B cell (primary cell): ENCODE data around the gene NPAS2. TPM values are rescaled to one million over a fixed set of nuclear protein-coding genes. Genes with fewer than 3 reads are reported as not detected.
A peak's percentile ranks its signal among the peaks of the same experiment; 100 is the strongest.

Experiments used
- ATAC-seq: fragments of 200-7000 bp; cut with Tn5 transposase; one replicate; pipeline ENCODE4 v1.10.0; 2021; ENCODE audit warnings: low read depth, mild to moderate bottlenecking, moderate number of reproducible peaks, moderate library complexity
- CTCF ChIA-PET: fragments of 350-600 bp; sonication (Branson Sonifier 250); formaldehyde crosslinking; loops from one replicate; lab custom pipeline; 2021; ENCODE audit warnings: antibody characterized with exemption, inconsistent platforms; lab: Charles Lee
- POLR2A ChIA-PET: fragments of 350-600 bp; sonication (Branson Sonifier 250); formaldehyde crosslinking; loops from one replicate; lab custom pipeline; 2021; ENCODE audit warnings: antibody characterized with exemption; lab: Charles Lee
- DNase-seq: peaks from one replicate; pipeline ENCODE4 v3.0.0; 2013
- H2AFZ ChIP-seq: 2 replicates; pipeline ENCODE4 v1.6.1; 2012; ENCODE audit warnings: mild to moderate bottlenecking, low read depth, low read length; ENCODE audit not compliant: insufficient read depth, poor library complexity, severe bottlenecking
- H3K27ac ChIP-seq, 2 donors: 1 replicate in 1 of 2; 2 replicates in 1 of 2; pipeline ENCODE4 v1.5.1; 2012 to 2013; ENCODE audit warnings: low read length in 2 of 2, mild to moderate bottlenecking in 2 of 2, moderate library complexity in 1 of 2
- H3K27me3 ChIP-seq, 4 experiments: fragments of 200-600 bp in 1 of 4; sonication (generic) in 1 of 4; replicated peaks in 1 of 4; 1 replicate in 2 of 4; 2 replicates in 2 of 4; pipeline versions ENCODE4 v1.6.1 to v1.7.0; 2013 to 2016; ENCODE audit warnings: low read length in 3 of 4, mild to moderate bottlenecking in 2 of 4, mixed read lengths in 1 of 4, moderate library complexity in 1 of 4; ENCODE audit not compliant: insufficient read depth in 4 of 4, control insufficient read depth in 3 of 4; ENCODE audit errors: control extremely low read depth in 1 of 4
- H3K36me3 ChIP-seq, 2 experiments: replicated peaks in 1 of 2; 1 replicate in 1 of 2; 2 replicates in 1 of 2; pipeline versions ENCODE4 v1.6.1 to v1.7.1; 2013; ENCODE audit warnings: low read length in 1 of 2; ENCODE audit not compliant: insufficient read depth in 2 of 2, control insufficient read depth in 1 of 2; ENCODE audit errors: control extremely low read depth in 1 of 2, extremely low read depth in 1 of 2
- H3K4me1 ChIP-seq, 2 donors: fragments of 200-600 bp in 1 of 2; sonication (generic) in 1 of 2; 1 replicate in 1 of 2; 2 replicates in 1 of 2; pipeline versions ENCODE4 v1.5.1 to v1.6.1; 2013 to 2017; ENCODE audit warnings: low read length in 2 of 2; ENCODE audit not compliant: control insufficient read depth in 2 of 2, insufficient read depth in 2 of 2
- H3K4me2 ChIP-seq: replicated peaks from 2 replicates; pipeline ENCODE3; 2012; ENCODE audit warnings: mild to moderate bottlenecking, low read depth, low read length; ENCODE audit not compliant: poor library complexity, severe bottlenecking
- H3K4me3 ChIP-seq, 5 experiments: fragments of 200-600 bp in 1 of 5; sonication (generic) in 1 of 5; 1 replicate in 3 of 5; 2 replicates in 2 of 5; pipeline versions ENCODE4 v1.5.1 to v1.7.0; 2011 to 2016; ENCODE audit warnings: low read length in 4 of 5, mild to moderate bottlenecking in 4 of 5, low read depth in 2 of 5, control low read depth in 1 of 5, moderate library complexity in 1 of 5; ENCODE audit not compliant: insufficient read depth in 1 of 5; ENCODE audit errors: control extremely low read depth in 1 of 5, extremely low read depth in 1 of 5
- H3K79me2 ChIP-seq: fragments of 200-600 bp; sonication (generic); one replicate; pipeline ENCODE4 v1.6.0; 2016; ENCODE audit warnings: low read length; ENCODE audit not compliant: control insufficient read depth, insufficient read depth
- H3K9ac ChIP-seq: fragments of 200-600 bp; sonication (generic); 2 replicates; pipeline ENCODE4 v1.6.1; 2017; ENCODE audit warnings: mild to moderate bottlenecking, low read length, moderate library complexity
- H3K9me3 ChIP-seq, 3 donors: one replicate each; pipeline versions ENCODE4 v1.6.1 to v1.7.1; 2013; ENCODE audit warnings: low read length in 2 of 3; ENCODE audit not compliant: control insufficient read depth in 2 of 3, insufficient read depth in 1 of 3; ENCODE audit errors: control extremely low read depth in 1 of 3
- H4K20me1 ChIP-seq: 2 replicates; pipeline ENCODE4 v1.6.0; 2012; ENCODE audit warnings: mild to moderate bottlenecking, low read length; ENCODE audit not compliant: insufficient read depth, control insufficient read depth, poor library complexity, severe bottlenecking
- H3K27ac Mint-ChIP-seq: one replicate; pipeline ENCODE4 v1.8.0; 2021; ENCODE audit warnings: mixed read lengths
- H3K27me3 Mint-ChIP-seq: one replicate; pipeline ENCODE4 v1.8.0; 2021; ENCODE audit warnings: mixed read lengths
- H3K4me1 Mint-ChIP-seq: one replicate; pipeline ENCODE4 v1.8.0; 2021; ENCODE audit warnings: mixed read lengths
- H3K4me3 Mint-ChIP-seq: one replicate; pipeline ENCODE4 v1.8.0; 2021; ENCODE audit warnings: mixed read lengths
- H3K9me3 Mint-ChIP-seq: one replicate; pipeline ENCODE4 v1.8.0; 2022; ENCODE audit warnings: mixed read lengths; ENCODE audit not compliant: insufficient read depth
- EZH2 ChIP-seq: IDR thresholded peaks from 2 replicates; pipeline ENCODE4 v1.6.1; 2012; ENCODE audit warnings: borderline replicate concordance, low read depth, mild to moderate bottlenecking, moderate library complexity, low read length; ENCODE audit not compliant: insufficient read depth, poor library complexity, severe bottlenecking
- WGBS: methylation state at CpG from one replicate; pipeline ENCODE4 v1.1.5; 2013; ENCODE audit warnings: missing lambda C conversion rate; ENCODE audit not compliant: insufficient coverage; 5-methylcytosine and 5-hydroxymethylcytosine counted together
- intact Hi-C: fragments of 100-400 bp; cut with micrococcal nuclease; formaldehyde crosslinking; loops from one replicate; pipeline ENCODE4 v1.10.0; 2022
- polyA plus RNA-seq: library from polyadenylated mRNA; depleted of rRNA; stranded (reverse); fragments of >200 nt; gene quantifications from 2 replicates; pipeline ENCODE4 v1.2.3, GENCODE V29; 2012
- total RNA-seq, 2 donors: library from RNA; stranded (reverse); fragments of 120-200 nt in 1 of 2; gene quantifications; 1 replicate in 1 of 2; 2 replicates in 1 of 2; pipeline versions ENCODE4 v1.2.3 to v1.2.4, GENCODE V29; 2013 to 2022
- TF ChIP-seq, protein P1 (sequence below): fragments of 200-600 bp; IDR thresholded peaks from one replicate; pipeline ENCODE4 v1.8.0; 2022; ENCODE audit warnings: antibody characterized with exemption, mild to moderate bottlenecking

NPAS2 gene
- total and polyA plus RNA-seq, 2 donors (not counting 1 experiment from before 2014, with no cell fraction given): not detected

DNA sequence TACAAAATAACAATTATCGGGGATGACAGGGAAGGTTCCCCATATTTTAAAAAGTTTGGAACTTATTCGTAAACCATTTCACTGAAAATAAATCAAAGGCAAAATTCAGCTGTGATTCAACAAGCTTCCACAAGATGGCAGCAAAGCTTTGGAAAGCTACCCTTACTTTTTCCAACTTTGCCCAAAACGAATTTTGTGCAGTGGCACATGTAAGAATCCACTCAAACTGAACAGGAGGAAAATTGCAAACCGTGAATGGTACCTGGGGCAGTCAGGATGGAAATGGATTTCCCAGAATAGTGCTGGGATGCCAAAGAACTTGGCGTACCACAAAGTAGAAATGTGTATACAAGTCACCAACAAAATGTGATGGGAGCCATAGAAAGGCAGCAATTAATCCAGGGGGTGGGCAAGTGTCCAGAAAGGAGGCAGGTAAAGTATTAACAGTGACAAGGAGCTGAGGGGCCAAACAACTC is 192.8 kb downstream of the NPAS2 start:
- no peaks in the 10 kb centered on the region for H3K27me3 Mint-ChIP-seq
- Histone ChIP-seq H2AFZ (no peak overlapping the region), H3K9me3 (no peaks in the 10 kb centered on the region), H3K4me2 (no peak overlapping the region), H4K20me1 (peaks cover 7% of the 10 kb centered on the region), H3K79me2 (no peaks in the 10 kb centered on the region), H3K4me1 (no peaks in the 10 kb centered on the region), H3K4me3 (no peak overlapping the region), H3K27me3 (no peaks in the 10 kb centered on the region), H3K9ac (no peak overlapping the region), H3K27ac (no peak overlapping the region), H3K36me3 (peaks cover 15 to 27% of the 10 kb centered on the region in 2 experiments)
- peaks cover 3% of the 10 kb centered on the region for H3K4me1 Mint-ChIP-seq
- DNase-seq (peak; percentile 59), ATAC-seq (no peak)
- no peak overlapping the region for H3K4me3 Mint-ChIP-seq
- CTCF ChIA-PET: interaction anchor here (0.6 to 8.9 kb wide), 38 partner anchors 9 to 1439 kb away, joined by 3 to 213 read pairs (median 4); partner anchors contain the start of genes CNOT11, RNF149, RPL31 and TBC1D8
- 61% methylated on average over 4 of the region's 5 CpGs for WGBS
- no peak overlapping the region for H3K27ac Mint-ChIP-seq
- intact Hi-C loops: loop anchor here (1.0 to 10.0 kb wide), 3 partner anchors 140 to 392 kb away; no protein-coding TSS in a partner anchor
- POLR2A ChIA-PET: interaction anchor here (0.9 kb wide), 1 partner anchor 193 kb away, joined by 3 read pairs; no protein-coding TSS in a partner anchor
- no peaks in the 10 kb centered on the region for H3K9me3 Mint-ChIP-seq
- no peak for TF ChIP-seq EZH2
- TF ChIP-seq, protein P1, sequence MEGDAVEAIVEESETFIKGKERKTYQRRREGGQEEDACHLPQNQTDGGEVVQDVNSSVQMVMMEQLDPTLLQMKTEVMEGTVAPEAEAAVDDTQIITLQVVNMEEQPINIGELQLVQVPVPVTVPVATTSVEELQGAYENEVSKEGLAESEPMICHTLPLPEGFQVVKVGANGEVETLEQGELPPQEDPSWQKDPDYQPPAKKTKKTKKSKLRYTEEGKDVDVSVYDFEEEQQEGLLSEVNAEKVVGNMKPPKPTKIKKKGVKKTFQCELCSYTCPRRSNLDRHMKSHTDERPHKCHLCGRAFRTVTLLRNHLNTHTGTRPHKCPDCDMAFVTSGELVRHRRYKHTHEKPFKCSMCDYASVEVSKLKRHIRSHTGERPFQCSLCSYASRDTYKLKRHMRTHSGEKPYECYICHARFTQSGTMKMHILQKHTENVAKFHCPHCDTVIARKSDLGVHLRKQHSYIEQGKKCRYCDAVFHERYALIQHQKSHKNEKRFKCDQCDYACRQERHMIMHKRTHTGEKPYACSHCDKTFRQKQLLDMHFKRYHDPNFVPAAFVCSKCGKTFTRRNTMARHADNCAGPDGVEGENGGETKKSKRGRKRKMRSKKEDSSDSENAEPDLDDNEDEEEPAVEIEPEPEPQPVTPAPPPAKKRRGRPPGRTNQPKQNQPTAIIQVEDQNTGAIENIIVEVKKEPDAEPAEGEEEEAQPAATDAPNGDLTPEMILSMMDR: peak; percentile 96

DNA sequence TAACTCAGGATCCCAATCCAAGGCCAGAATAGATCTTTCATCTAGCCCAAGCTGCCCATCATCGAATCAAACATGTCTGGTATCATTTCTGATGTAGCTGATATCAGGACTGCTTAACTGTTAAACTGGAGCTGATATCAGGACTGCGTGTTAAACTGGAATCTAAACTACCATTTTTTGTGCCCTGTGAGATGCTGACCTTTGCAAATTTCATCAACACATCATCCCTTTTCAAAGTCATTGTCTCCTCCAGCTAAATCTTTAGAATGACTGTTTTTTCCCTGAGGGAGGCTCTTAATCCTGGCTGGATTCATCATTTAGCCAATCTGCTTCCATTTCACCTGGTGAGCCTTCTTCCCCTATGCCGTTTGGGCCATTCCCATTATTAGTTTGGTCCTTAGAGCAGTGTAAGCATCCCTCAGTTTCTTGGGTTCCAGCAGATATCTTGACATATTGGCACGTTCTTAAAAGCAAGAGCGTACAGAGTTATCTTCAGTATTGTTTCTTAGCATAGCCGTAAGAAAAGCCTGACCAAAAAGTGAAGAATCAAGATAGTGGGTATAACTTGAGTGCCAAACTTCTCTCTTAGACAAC is 194.4 kb downstream of the NPAS2 start:
- H3K4me1 ChIP-seq: no peaks in the 10 kb centered on the region
- H3K79me2 ChIP-seq: no peaks in the 10 kb centered on the region
- no peak overlapping the region for H3K4me2 ChIP-seq
- H3K27me3 Mint-ChIP-seq: no peaks in the 10 kb centered on the region
- no peak overlapping the region for H3K9ac ChIP-seq
- H4K20me1 ChIP-seq: peaks cover 7% of the 10 kb centered on the region
- POLR2A ChIA-PET: no interaction called here
- no peaks in the 10 kb centered on the region for H3K9me3 ChIP-seq
- H3K27me3 ChIP-seq: no peaks in the 10 kb centered on the region
- H3K4me3 ChIP-seq: no peak overlapping the region
- CTCF ChIA-PET: interaction anchor here (0.6 to 8.9 kb wide), 5 partner anchors 175 to 986 kb away, joined by 3 to 213 read pairs (median 5); no protein-coding TSS in a partner anchor
- no peak overlapping the region for H3K27ac Mint-ChIP-seq
- H3K9me3 Mint-ChIP-seq: no peaks in the 10 kb centered on the region
- WGBS: 96% methylated on average over 3 of the region's 6 CpGs
- H2AFZ ChIP-seq: no peak overlapping the region
- TF ChIP-seq, protein P1: no peak
- no peak for TF ChIP-seq EZH2
- peaks cover 13 to 22% of the 10 kb centered on the region in 2 experiments for H3K36me3 ChIP-seq
- DNase-seq (no peak), ATAC-seq (no peak)
- intact Hi-C loops: loop anchor here (10.0 kb wide), 1 partner anchor 390 kb away; no protein-coding TSS in a partner anchor
- no peak overlapping the region for H3K27ac ChIP-seq
- H3K4me3 Mint-ChIP-seq: no peak overlapping the region
- peaks cover 3% of the 10 kb centered on the region for H3K4me1 Mint-ChIP-seq
